OCI-LY3 (cell line): ENCODE data around the gene GIPR.

Experiments used
- H2AFZ ChIP-seq: fragments of 200-600, 300-600 bp; shearing (Covaris generic); 2 replicates; pipeline ENCODE4 v1.6.0; 2014; ENCODE audit warnings: antibody characterized with exemption, low read depth, low read length
- H3K27ac ChIP-seq: fragments of 200-600, 300-600 bp; sonication (generic); 2 replicates; pipeline ENCODE4 v1.5.1; 2014; ENCODE audit warnings: mild to moderate bottlenecking, low read length, moderate library complexity, mixed read lengths
- H3K27me3 ChIP-seq: fragments of 200-600, 300-600 bp; sonication (generic); 2 replicates; pipeline ENCODE4 v1.6.1; 2014; ENCODE audit warnings: low read depth, low read length, mixed read lengths
- H3K36me3 ChIP-seq: fragments of 200-600, 300-600 bp; sonication (generic); replicated peaks from 2 replicates; pipeline ENCODE3; 2014; ENCODE audit warnings: low read depth, low read length, mixed read lengths
- H3K4me1 ChIP-seq: fragments of 300-600, 200-600 bp; sonication (generic); 2 replicates; pipeline ENCODE4 v1.6.1; 2014; ENCODE audit warnings: low read length, mixed read lengths
- H3K4me2 ChIP-seq: fragments of 200-600, 300-600 bp; sonication (generic); 2 replicates; pipeline ENCODE4 v1.6.1; 2014; ENCODE audit warnings: low read length, mixed read lengths
- H3K4me3 ChIP-seq: fragments of 300-600, 200-600 bp; sonication (generic); 2 replicates; pipeline ENCODE4 v1.5.1; 2014; ENCODE audit warnings: antibody characterized with exemption, mild to moderate bottlenecking, low read length, moderate library complexity
- H3K79me2 ChIP-seq: fragments of 300-600, 200-600 bp; shearing (Covaris generic); 2 replicates; pipeline ENCODE4 v1.6.1; 2014; ENCODE audit warnings: mild to moderate bottlenecking, low read length, mixed read lengths
- H3K9ac ChIP-seq: fragments of 300-600, 200-600 bp; shearing (Covaris generic); 2 replicates; pipeline ENCODE4 v1.6.0; 2014; ENCODE audit warnings: mild to moderate bottlenecking, low read length, moderate library complexity
- H3K9me3 ChIP-seq: fragments of 200-600, 300-600 bp; shearing (Covaris generic); 2 replicates; pipeline ENCODE4 v1.6.1; 2014; ENCODE audit warnings: low read length, mixed read lengths; ENCODE audit not compliant: insufficient read depth
- H4K20me1 ChIP-seq: fragments of 200-600, 300-600 bp; sonication (generic); 2 replicates; pipeline ENCODE4 v1.6.1; 2016; ENCODE audit warnings: low read length, mixed read lengths; ENCODE audit not compliant: insufficient read depth
- EZH2phosphoT487 ChIP-seq: fragments of 200-600 bp; shearing (Covaris generic); IDR thresholded peaks from 2 replicates; pipeline ENCODE4 v1.6.1; 2018; ENCODE audit warnings: antibody characterized with exemption, mixed run types, low read depth
- TF ChIP-seq, protein P1 (sequence below): fragments of 200-600, 300-600 bp; sonication (generic); IDR thresholded peaks from 2 replicates; pipeline ENCODE4 v1.5.1; 2014; ENCODE audit warnings: antibody characterized with exemption, low read length, low read depth

GIPR gene

DNA sequence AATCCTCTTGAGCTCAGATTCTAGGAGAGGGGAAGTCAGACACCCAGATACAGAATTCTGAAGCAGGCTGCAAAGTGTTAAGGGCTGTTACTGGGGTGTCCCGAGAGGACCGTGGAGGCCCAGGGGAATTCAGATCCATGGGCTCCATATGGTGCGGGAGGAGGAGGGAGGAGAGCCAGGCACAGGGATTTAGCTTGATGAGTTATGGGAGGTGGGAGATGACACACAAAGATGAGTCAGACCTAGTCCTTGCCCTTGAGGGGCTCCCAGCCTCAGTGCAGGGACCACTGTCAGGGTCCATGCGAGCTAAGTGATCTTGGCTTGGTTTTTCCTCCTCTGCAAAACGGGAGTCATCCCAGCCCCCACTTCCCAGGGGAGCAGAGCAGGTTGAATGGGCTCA is 14.4 kb upstream of the GIPR start:
- Histone ChIP-seq H3K9me3 (no peaks in the 10 kb centered on the region), H4K20me1 (no peaks in the 10 kb centered on the region), H3K4me1 (no peaks in the 10 kb centered on the region), H3K79me2 (no peaks in the 10 kb centered on the region), H3K4me2 (no peak overlapping the region), H3K4me3 (no peak overlapping the region), H3K27ac (no peak overlapping the region), H2AFZ (no peak overlapping the region), H3K36me3 (no peaks in the 10 kb centered on the region), H3K9ac (no peak overlapping the region), H3K27me3 (no peaks in the 10 kb centered on the region)
- TF ChIP-seq EZH2phosphoT487: no peak

DNA sequence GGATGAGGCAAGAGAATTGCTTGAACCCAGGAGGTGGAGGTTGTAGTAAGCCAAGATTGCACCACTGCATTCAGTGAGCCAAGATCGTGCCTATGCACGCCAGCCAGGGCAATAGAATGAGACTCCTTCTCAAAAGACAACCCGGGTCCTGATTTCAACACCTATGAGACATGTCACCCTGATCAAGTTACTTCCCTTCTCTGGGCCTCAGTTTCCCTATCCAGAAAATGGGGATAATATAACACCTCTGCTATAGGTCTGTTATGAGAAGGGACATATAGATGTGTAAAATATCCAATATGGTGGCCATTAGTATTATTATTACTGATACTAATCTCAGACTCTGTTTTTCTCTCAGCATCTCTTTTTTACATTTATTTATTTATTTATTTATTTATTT is 12.9 kb upstream of the GIPR start:
- Histone ChIP-seq H3K4me3 (no peak overlapping the region), H3K27me3 (peaks cover 5% of the 10 kb centered on the region; the same call in 1 of the 2 replicates), H3K4me2 (no peak overlapping the region), H2AFZ (no peak overlapping the region), H3K4me1 (no peaks in the 10 kb centered on the region), H3K27ac (no peak overlapping the region), H3K9ac (no peak overlapping the region), H3K79me2 (no peaks in the 10 kb centered on the region), H3K36me3 (no peaks in the 10 kb centered on the region), H3K9me3 (no peaks in the 10 kb centered on the region), H4K20me1 (no peaks in the 10 kb centered on the region)
- TF ChIP-seq, protein P1, sequence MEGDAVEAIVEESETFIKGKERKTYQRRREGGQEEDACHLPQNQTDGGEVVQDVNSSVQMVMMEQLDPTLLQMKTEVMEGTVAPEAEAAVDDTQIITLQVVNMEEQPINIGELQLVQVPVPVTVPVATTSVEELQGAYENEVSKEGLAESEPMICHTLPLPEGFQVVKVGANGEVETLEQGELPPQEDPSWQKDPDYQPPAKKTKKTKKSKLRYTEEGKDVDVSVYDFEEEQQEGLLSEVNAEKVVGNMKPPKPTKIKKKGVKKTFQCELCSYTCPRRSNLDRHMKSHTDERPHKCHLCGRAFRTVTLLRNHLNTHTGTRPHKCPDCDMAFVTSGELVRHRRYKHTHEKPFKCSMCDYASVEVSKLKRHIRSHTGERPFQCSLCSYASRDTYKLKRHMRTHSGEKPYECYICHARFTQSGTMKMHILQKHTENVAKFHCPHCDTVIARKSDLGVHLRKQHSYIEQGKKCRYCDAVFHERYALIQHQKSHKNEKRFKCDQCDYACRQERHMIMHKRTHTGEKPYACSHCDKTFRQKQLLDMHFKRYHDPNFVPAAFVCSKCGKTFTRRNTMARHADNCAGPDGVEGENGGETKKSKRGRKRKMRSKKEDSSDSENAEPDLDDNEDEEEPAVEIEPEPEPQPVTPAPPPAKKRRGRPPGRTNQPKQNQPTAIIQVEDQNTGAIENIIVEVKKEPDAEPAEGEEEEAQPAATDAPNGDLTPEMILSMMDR: no peak
- no peak for TF ChIP-seq EZH2phosphoT487

DNA sequence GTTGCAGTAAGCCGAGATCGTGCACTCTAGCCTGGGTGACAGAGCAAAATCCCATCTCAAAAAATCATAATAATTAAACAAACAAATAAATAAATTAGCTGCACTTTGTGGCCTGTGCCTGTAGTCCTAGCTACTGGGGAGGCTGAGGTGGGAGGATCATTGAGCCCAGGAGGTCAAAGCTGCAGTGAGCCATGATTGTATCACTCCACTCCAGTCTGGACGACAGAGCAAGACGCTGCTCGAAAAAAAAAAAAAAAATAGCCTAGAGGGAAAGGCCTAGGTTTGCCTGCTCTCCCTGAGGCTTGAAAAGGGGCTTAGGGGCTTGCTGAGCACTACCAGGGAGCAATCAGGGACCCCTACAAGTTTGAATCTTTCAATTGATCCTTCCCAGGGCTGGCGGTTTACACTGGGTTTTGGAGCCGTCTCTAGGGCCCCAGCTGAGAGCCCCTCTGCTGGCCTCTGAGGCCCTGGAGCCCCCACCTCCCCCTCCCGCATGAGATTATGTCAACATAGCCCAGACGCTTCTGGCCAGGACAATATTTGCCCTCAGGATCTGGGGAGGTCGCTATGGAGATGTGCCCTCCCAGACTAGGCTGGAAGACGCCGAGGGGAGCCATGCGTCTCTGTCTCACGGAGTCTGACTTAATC is 10.4 kb upstream of the GIPR start:
- H3K9ac ChIP-seq: no peak overlapping the region
- H3K79me2 ChIP-seq: no peaks in the 10 kb centered on the region
- no peaks in the 10 kb centered on the region for H4K20me1 ChIP-seq
- peaks cover 10% of the 10 kb centered on the region; the same call in 1 of the 2 replicates for H3K27me3 ChIP-seq
- no peak overlapping the region for H3K4me3 ChIP-seq
- H3K36me3 ChIP-seq: no peaks in the 10 kb centered on the region
- H2AFZ ChIP-seq: no peak overlapping the region
- H3K9me3 ChIP-seq: no peaks in the 10 kb centered on the region
- H3K4me1 ChIP-seq: no peaks in the 10 kb centered on the region
- no peak overlapping the region for H3K4me2 ChIP-seq
- no peak for TF ChIP-seq EZH2phosphoT487
- TF ChIP-seq, protein P1: no peak
- no peak overlapping the region for H3K27ac ChIP-seq

DNA sequence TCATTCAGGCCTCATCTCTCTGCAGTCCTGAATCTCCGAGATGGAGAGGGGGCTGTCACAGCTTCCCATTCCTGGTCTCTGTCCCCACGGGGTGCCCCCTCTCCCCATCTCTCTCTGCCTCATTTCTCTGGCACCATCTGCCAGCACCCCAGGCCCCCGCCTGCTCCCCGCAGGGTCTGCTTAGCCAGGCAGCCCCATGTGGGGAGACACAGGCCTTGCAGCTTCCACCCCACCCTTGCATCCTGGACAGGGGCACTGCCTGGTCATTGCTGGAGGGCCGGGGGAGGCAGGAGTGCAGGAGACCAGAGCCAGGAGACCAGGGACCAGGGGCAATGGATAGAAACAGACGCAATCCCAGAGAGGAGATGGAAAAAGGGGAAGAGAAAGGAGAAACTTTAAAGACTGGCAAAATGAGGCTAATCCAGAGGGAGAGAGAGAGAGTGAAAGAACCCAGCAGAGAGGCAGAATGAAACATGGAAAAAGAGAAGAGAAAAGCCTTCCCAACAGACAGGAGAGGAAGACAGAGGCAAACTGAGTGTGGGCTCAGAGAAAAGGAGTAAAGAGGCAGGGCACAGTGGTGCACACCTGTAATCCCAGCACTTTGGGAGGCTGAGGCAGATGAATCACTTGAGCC is 8.8 kb upstream of the GIPR start:
- Histone ChIP-seq H3K4me3 (no peak overlapping the region), H3K4me1 (no peaks in the 10 kb centered on the region), H3K9ac (no peak overlapping the region), H2AFZ (no peak overlapping the region), H4K20me1 (no peaks in the 10 kb centered on the region), H3K79me2 (no peaks in the 10 kb centered on the region), H3K27me3 (peaks cover 10% of the 10 kb centered on the region; the same call in 1 of the 2 replicates), H3K36me3 (no peaks in the 10 kb centered on the region), H3K4me2 (no peak overlapping the region), H3K27ac (no peak overlapping the region), H3K9me3 (no peaks in the 10 kb centered on the region)
- TF ChIP-seq EZH2phosphoT487: no peak
- TF ChIP-seq, protein P1: no peak
